D341Med (cell line): ENCODE measurements around the gene IGF2.

ENCODE experiments used
- DNase-seq: peaks from one replicate; pipeline ENCODE4 v3.0.0; 2012; ENCODE audit warnings: low spot score

IGF2 gene

GRCh38 chr11:2169626-2170570, 30.7 kb upstream of the IGF2 start:
- no peak for DNase-seq

DNA sequence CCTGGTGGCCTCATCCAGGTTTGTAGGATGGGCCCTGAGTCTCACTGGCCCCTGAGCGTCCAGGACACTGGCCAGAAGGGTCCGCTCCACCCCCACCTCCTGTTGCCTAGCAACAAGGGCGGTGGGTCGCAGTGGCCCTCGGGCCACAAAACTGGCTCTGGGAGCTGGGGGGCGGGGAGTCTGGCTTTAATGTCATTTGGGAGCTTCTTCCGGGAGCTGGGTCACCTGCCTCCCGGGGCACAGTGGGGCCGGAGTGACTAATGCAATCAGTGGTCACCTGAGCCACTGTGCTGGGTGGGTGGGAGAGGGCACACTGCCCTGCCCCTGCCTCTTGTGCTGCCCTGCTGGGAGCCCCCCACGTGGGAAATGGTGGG, 29.8 kb upstream of the IGF2 start:
- no peak for DNase-seq

GRCh38 chr11:2168286-2169004, 29.3 kb upstream of the IGF2 start:
- DNase-seq, result no peak

DNA sequence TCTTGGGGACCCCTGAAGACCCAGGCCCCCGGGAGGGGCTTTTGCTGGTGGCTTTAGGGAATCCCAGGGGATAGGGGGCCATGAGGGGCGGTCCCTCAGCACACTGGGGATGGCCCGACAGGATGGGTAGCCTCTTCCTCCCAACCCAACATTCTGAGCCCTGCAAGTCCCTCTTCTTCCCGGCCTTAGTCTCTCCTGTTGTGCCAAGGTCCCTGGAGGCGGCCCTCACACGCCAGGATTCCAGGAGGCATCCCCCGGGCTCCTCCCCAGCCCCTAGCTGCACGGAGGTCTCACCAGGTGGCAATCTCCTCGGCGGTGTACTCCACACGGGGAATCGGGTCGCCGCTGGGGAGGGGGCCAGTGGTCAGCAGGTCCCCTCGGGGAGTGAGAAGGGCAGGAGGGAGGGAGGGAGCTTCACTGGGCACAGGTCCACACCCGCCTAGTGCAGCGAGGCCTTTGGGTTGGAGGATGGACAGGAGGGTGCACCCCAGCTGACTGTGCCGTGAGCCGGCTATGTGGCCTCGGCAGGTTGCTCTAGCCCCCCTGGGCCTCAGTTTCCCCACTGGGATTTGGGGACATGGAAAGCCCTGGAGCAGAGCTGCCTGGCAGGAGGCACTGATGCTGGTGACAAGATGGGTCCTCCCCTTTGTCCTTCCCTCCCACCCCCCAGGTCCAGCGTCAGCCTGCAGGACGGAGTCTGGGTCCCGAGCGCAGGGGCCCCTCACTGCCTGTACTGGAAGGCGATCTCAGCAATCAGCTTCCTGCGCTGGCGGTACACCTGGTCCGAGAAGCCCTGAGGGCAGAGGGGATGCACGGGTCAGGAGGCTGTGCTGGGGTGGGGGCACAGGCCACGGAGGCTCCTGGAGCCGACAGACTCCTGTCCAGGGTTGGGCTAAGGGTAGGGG, 28.2 kb upstream of the IGF2 start:
- DNase-seq, result no peak

DNA sequence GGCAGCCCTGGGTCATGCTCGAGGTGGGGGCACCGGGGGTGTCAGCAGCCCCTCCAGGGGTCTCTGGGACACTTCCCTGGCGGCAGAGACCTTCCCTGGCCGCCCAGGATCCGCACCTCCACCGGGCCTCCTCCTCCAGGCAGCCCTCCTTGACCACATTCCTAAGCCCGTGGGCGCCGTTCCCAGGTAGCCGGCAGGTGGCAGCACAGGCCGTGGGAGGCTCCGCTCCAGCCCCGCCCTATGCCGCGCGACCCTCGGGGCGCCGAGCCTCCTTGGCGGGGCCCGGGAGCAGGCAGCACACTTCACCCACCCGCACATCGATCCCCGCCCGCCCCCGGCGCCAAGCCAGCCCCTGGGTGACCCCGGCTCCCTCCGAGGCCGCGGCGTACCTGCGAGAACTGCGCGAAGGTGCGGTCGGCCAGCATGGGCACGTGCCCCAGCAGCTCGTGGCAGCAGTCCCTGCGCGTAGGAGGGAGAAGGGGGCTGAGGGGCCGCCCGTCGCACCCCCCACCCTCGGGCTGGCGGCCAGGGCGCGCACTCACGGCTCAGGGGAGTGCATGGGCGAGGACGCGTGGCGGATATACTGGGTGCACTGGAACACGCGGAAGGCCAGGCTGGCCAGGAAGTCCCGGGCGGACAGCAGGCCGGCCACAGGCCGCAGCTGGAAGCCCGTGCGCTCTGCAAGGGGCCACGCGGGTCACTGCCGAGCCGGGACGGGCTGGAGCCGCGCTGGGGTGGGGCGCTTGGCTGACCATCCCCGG, 27.1 kb upstream of the IGF2 start:
- DNase-seq, result peak; percentile 79

DNA sequence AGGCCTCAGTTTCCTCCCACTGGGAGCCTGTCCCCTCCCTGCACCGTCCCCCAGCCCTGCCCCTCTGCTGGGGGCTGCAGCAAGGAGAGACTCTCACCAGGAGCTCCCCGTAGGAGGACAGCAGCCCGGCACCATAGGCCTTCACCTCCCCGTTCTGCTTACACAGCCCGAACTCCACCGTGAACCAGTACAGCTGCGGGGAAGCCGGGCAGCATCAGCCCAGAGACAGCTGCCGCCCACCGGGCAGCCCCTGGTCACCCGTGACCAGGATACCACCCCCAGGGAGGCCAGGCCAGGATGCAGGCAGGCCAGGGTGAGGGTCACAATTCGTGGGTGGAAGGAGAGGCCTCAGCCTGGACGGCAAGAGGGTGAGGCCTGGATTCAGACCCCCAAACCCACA, 26.4 kb upstream of the IGF2 start:
- DNase-seq, result no peak

DNA sequence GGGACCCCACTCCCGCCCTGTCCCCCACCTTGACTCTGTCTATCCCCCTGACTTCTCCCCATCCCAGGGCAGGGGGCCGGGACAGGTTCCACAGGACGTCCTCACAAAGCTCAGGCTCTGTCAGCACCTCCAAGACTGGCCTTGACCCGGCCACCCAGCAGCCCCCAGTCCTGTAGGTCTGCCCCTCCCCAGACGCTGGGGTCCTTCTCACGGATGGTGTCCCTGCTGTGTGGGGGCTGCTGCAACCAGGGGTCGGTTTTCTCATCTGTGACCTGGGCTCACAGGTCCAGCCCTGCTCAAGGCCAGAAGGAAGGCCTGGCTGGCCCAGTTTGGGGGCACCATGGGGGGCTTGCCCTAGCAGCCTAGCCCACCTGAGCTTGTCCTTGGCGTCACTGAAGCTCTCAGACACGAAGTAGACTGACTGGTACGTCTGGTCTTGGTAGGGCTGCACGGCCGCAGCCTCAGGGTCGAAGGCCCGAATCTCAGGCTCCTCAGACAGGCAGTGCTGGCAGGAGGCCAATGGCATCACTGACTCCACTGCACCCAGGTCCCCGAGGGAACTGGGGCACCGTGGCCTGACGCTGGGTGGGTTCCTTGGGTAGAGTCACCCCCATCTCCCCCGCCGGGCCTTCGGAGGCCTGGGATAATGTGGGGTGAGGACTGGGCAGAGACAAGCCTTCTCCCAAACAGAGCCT, 25.8 kb upstream of the IGF2 start:
- no peak for DNase-seq

DNA sequence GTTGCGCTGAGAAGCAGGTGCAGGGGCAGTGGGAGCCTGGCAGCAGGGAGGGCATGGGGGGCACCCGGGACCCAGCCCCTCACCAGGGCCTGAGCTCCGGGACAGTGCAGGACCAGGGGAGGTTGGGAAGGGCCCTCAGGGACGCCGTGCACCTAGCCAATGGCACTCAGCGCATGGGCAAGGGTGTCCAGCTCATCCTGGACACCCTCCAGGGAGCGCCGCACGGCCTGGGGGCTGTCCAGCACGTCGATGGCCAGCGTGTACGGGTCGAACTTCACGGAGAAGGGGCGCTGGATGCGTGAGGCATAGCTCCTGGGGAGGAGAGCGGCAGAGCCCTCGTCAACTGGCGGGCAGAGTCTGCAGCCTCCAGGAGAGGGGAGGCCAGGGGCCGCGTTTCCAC, 24.9 kb upstream of the IGF2 start:
- DNase-seq, result no peak

- no peak for DNase-seq
Observed at GRCh38 chr11:2163428-2163978, 24.3 kb upstream of the IGF2 start.

DNA sequence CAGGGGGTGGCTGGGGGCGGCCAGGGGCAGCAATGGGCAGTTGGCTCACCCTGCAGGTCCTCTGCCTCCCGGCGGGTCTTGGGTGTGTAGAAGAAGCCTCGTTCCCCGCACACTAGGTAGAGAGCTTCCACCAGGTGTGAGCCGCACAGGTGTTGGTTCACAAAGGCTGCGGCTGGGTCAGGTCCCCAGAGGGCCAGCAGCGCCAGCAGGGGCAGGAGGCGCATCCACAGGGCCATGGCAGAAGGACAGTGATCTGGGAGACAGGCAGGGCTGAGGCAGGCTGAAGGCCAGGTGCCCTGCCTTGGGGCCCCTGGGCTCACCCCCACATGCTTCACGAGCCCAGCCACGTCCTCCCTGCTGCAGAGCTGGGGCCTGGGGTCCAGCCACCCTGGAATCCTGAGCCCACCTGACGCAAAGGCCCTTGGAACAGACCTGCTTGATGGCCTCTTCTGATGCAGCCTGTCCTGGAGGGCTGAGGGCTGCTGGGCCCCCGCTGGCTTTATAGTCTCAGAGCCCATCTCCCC, 21.6 kb upstream of the IGF2 start, which contains the start of gene INS:
INS (minus strand) TSS at position 474 of the 524 bp plus-strand sequence; CDS start at position 236, 238 bp downstream.
- no peak for DNase-seq

GRCh38 chr11:2159536-2160413, 20.6 kb upstream of the IGF2 start:
- no peak for DNase-seq

DNA sequence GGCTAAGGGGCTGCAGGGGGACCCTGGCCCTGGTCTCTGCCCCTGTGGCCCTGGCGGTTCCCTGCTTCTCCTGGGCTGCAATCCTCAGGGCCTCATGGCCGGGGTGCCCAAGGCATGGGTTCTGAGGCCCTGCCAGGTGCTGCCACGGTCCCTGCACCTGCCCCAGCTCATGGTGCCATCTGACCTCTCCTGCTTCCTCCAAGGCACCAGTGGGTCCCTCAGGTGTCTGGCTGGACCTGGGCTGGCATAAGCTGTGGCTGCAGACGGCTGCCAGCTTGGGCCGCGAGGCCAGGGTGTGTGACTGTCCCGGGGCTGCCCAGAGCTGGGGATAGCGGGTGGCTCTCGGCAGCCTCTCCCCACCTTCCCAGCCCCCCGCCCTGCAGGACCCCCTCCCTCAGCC, 19.8 kb upstream of the IGF2 start:
- DNase-seq, result no peak

DNA sequence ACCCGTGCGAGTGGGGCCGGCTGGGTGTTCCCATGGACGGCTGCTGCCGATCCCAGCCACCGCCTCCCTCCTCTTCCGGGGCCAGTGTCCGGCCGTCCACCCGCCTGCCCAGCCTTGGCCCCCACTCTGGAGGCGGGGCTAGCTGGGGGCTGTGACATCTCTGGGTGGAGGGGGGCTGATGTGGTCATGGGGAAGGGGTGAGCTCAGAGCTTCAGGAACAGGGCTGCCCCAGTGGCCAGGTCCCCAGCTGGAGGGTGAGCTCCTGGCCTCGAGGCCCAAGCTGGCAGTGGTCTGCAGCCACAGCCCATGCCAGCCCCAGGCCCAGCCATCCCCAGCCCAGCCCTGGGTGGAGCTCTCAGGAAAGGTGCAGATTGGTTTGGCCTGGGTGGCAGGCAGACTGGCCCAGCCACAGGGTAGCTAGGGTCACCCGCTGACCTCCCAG, 19.1 kb upstream of the IGF2 start:
- no peak for DNase-seq

- no peak for DNase-seq
Observed at GRCh38 chr11:2157294-2158040, 18.3 kb upstream of the IGF2 start.

GRCh38 chr11:2156416-2157182, 17.4 kb upstream of the IGF2 start:
- DNase-seq, result peak; percentile 82

- DNase-seq, result no peak
Observed at GRCh38 chr11:2155511-2155910, 16.3 kb upstream of the IGF2 start.

- no peak for DNase-seq
Observed at GRCh38 chr11:2154889-2155288, 15.7 kb upstream of the IGF2 start.

GRCh38 chr11:2154195-2154585, 15.0 kb upstream of the IGF2 start:
- no peak for DNase-seq
